HG03196 (cell line): ENCODE results near the gene MSI2.

ENCODE experiments used
- ATAC-seq: cut with Tn5 transposase; IDR thresholded peaks from one replicate; pipeline ENCODE4 v1.9.1; 2021; ENCODE audit not compliant: unreplicated experiment

The MSI2 gene

GRCh38 chr17:57451643-57452042, 195.3 kb downstream of the MSI2 start:
- no peak for ATAC-seq

DNA sequence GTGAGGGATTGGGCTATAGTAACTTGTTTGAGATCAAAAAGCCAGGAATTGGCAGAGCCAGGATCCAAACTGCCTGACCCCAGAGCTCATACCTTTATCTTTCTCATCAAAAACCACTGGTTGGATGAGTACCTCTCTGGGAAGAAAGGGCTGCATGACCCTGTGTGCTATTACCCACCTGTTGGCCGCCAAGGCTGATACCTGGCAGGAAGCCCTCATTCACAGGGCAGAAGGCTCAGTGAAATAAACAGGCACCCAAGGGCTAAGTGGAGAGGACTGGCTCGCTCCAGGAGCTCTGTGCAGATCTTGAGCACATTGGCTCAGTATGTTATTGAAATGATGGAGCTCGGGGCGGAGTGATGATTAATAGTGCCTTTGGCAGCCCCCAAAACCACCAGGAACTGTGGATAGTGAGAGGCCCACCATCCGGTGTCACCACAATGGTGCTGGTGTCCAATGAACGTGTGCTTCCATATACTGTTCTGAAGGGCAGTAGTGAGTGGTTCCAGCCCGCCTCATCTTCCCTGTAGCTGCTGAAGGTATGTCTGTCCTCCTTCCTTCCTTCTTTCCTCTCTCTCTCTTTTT, 197.6 kb downstream of the MSI2 start:
- ATAC-seq: no peak

DNA sequence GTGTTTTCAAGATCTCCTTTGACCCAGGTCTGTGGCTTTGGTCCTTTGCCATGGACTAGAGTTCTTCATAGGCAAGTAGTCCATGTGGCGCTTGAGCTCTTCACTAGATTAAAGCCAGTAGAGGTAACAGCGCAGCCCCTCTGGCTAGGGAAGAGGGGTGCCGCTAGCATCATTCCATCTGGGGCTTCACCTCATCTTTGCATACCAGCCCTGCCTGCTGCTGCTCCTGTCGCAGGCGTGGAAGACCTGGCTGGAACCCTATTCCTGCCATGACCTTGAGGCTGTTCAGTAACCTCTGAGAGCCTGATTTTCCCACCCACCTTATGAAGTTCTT, 198.4 kb downstream of the MSI2 start:
- ATAC-seq: no peak

DNA sequence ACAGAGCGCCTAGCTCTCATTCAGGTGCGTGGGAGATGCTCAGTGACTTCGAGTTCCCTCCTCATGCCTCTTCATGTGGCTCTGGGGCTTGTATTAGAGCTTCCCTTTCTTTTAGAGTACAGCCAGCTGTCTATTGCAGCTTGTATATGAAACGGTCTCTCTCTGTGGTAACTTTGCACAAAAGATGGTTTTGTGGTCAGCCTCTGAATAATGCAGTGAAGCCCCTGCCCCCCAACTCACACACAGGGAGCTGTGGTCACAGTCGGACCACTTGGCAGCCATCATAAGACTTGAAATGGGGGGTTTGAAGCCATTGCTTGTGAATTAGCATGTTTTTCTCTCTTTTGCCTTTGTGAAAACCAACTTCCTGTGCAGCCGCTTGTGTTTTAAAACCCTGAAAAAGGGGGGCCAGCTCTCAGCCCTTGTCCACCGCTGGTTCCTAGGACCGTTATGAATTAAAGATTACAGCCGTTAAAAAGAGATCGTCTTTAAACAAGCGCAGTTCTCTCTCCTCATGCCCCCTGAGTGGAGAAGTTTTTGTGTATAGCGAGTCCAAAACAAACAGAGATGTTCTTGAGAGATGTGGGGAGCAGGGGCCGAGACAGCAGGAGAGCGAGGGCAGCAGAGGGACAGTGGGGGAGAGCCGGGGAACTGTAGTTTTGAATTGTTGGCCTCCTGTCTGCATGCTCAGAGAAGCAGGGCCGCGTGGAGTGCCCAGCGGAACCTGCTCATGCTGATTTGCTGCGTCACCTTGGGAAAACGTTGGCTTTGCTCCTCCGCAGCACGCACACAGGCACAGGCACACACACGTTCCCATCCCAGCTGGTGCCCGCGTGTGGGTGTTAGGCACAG, 199.0 kb downstream of the MSI2 start:
- ATAC-seq: peak; percentile 61

DNA sequence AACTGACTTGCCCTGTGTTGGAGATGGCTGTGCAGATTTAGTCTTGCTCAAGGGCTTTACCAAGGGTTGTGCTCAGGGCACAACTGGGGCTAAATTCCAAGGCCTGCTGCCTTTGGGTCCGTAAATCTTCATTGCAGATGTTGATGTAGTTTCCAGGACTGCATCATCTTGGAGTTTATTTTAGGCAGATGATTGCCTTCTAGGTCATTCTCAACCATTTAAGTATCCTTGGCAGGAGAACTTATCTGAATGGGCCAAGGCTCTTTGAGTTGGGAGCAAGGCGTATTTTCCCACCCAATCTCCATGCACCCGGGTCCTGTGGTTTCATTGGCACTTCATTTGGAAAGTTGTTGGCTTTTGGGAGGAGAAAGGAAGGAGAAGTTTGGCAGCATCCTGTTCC, 200.3 kb downstream of the MSI2 start:
- no peak for ATAC-seq

GRCh38 chr17:57457188-57457587, 200.9 kb downstream of the MSI2 start:
- ATAC-seq: no peak

DNA sequence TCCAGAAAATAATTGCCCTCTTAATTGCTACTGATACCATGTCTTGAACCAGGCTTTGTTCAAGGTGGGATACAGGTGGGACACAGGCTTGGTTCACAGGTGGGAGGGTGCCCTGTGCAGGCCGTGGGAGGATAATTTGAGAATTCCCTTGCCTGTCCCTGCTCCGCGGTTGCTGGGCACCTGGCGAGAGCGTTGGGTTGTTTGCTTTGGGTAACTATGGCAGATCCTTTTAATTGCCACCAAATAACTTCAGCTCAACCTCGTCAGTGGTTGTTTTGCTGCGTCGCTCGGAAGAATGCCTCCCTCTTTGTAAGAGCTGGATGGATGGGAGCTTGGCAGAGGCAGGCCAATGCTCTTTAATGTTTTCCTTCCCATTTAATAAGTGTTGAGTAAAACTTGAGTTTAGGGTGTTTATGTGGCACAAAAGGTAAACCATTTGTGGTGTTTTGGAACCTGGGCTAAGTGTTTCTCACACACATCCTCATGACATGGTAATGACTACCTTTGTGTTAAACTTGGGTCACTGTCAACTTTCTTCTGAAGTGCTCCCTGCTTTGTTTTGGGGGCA, 202.5 kb downstream of the MSI2 start:
- no peak for ATAC-seq

DNA sequence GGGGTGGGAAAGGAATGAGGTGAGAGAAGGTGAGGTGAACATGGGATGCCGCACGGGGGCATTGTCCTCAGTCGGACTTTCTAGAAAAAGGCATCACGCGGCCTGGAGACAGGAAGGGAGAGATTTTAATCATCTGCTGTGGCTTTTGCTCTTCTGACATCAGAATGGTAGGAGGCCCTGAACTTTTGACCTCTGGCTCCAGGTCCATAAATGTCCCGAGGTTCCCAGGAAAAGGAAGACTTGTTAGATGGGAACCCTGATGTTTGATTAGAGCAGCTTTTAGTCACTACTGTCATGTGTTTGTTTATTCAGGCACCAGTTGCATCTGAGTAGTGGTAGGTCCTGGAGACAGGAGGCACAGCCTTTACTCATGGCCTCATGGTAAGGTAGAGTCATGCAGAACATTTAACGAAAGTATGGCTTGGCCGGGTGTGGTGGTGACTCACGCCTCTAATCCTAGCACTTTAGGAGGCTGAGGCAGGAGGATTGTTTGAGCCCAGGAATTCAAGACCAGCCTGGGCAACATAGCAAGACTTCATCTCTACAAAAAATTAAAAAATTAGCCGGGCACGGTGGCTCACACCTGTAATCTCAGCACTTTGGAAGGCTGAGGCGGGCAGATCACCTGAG, 203.1 kb downstream of the MSI2 start:
- no peak for ATAC-seq

- ATAC-seq: no peak
These were observed 204.8 kb downstream of the MSI2 start for GRCh38 chr17:57461082-57461481.

GRCh38 chr17:57462007-57462579, 205.8 kb downstream of the MSI2 start:
- no peak for ATAC-seq

DNA sequence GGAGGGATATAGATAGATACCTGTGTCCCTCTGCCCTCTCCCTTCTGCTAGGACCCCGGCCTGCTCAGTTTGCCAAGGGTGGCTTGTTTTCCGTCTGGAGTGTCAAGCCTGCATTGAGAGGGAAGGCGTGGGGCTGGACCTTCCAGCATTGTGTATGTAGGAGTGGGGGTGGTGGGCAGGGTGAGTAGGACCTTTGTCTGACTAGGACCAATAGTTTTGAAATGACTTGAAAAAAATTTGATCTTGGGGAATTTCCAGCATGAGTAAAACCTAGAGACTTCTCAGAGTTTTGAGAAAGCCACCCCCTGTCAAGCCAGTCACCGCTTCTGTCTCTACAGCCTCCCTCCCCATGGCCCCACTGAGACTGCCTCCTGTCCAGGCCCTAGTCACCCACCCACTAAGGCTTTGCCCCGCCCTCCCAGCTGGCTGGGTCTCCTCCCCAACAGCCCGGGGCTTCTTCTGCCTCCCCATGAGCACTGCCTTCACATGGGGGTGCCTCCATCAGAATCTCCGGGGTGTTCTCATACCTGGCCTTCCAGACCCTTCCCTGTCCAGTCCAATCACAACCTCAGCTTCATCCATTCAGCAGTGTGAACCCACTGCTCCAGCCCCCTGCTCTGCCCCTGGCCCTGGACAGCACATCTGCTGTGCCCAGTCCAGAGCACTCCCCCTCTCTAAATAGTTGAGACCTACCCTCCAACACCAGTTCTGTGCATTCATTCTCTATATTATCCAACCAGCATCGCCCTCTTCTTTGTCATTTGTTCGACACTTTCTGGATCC, 207.0 kb downstream of the MSI2 start:
- ATAC-seq: peak; percentile 80

- ATAC-seq: no peak
These were observed 208.0 kb downstream of the MSI2 start for GRCh38 chr17:57464191-57464864.

- ATAC-seq: no peak
These were observed 209.3 kb downstream of the MSI2 start for GRCh38 chr17:57465610-57466009.

DNA sequence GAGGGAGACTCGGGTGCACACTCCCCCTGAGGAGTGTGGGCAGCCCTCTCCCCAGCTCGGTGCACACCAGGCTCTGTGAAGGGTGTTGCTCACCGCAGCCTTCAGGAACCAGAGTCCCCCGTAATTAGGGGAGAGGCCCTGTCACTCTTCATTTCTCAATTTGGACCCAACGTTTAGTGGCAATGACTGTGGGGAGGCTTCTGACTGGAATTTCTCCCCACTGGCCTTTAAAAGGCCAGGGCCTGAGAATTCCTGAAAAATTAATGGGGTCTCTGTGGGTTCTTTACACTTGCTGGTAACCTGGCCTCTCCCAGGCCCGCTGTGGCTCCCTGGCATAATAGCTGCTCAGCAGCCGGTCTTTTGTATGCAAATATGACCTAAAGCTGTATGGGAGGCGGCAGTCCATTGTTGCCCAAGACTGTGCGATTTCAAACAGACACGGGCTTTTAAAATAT, 209.7 kb downstream of the MSI2 start:
- no peak for ATAC-seq

GRCh38 chr17:57466521-57466920, 210.2 kb downstream of the MSI2 start:
- no peak for ATAC-seq

- ATAC-seq: no peak
These were observed 210.9 kb downstream of the MSI2 start for GRCh38 chr17:57467226-57467625.

- no peak for ATAC-seq
These were observed 211.5 kb downstream of the MSI2 start for GRCh38 chr17:57467801-57468200.

DNA sequence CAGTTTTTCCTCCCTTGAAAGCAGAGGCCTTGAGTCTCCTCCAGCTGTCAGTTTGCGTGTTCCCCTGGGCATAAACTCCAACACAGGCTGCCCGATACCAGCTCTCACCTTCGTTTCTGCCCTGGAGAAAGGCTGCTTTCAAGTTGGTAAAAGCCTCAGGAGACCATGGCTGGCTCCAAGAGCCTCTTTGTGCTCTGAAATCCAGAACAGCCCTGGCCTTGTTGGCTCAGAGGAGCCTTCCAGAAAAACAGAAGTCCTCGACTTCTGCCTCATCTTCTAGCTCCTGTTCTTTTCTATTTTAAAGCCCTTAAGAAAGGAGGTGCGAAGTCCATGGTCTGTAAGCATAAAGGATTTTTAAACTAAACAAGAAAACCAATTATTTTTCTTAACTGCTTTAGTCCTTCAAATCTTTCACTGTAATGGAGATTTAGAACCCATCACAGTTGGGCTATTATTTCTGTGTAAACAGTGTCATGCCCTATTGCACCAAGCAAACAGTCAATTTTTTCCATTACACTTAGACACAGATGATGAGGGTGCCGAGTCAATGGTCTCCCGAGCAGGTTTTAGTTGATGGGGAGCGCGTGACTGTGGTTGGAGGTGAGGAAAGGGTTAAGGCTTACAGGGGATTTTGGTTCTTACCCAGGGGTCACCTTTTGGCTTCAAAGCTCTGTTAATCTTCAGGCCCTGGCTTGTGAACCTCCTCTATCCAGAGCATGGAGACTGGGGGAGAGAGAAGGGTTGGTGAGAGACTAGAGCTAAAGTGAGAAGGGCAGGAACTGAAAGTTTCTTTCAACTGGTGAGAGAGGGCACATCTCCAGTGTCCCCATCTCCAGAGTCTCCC, 212.8 kb downstream of the MSI2 start:
- peak; percentile 42 for ATAC-seq

- ATAC-seq: no peak
These were observed 214.6 kb downstream of the MSI2 start for GRCh38 chr17:57470906-57471305.
